ENCODE measurements around the gene CASTOR1.

The CASTOR1 gene

DNA sequence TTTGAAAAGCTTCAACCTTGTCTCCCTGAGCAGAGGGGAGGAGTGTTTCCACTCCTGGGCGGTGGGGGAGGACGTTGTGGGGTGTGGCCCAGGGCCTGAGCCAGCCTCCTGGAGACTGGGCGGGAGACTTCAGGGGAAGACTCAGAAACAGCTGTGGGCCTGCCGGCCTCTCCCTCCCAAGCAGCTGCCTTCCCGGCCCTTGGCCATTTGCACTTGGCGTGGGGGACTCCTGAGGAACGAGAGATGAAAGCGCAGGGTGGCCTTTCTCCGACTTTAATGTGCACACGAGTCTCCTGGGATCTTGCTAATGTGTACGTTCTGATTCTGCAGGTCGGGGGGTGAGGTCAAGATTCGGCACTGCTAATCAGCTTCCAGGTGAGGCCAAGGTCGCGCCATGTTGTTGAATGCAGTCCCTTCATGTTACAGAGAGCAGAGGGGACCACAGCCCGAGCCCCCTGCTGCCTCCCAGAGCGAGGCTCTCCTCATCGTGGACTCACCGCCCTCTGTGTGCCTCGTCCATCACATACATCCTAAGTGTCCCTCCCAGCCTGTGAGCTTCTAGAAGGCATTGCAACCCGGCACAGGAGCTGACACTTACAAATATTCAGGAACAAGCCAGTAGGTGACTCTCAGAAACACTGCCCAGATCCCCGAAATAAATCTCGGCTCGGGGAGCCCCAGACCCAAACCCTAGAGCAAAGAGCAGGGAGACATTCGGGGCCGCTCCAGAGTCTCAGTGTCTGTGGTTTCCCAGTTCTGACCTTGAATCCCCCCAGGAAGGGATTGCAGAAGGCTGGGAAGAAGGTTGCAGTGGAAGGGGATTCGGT lies 50.4 kb downstream of the CASTOR1 start:
- no peak for DNase-seq (ENCODE audit: low read depth)
- no peak overlapping the region for H3K4me3 ChIP-seq (ENCODE audit: low read length)
- no peak for TF ChIP-seq CTCF (conservative IDR thresholded peaks at IDR 0.05; ENCODE audit: low read depth, low read length)

DNA sequence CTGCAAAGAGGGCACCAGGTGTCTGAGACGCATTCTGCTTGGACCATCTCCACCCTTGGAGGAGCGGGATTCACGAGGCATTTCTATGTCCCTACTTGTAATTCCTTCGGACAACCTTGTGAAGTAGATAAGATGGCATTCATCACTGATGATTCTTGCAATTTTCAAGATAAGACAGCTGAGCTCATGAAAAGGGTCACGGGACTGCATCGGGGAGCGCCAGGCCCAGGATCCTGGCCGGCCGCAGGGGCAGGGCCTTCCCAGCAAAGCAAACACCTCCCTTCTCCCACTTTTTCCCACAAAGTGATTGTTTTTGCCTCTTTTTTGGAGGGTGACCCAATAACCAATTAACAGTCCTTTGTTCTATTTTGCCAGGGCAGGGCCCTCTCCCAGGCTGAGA lies 51.2 kb downstream of the CASTOR1 start:
- no peak for DNase-seq (ENCODE audit: low read depth)
- no peak overlapping the region for H3K4me3 ChIP-seq (ENCODE audit: low read length)
- no peak for TF ChIP-seq CTCF (conservative IDR thresholded peaks at IDR 0.05; ENCODE audit: low read depth, low read length)

DNA sequence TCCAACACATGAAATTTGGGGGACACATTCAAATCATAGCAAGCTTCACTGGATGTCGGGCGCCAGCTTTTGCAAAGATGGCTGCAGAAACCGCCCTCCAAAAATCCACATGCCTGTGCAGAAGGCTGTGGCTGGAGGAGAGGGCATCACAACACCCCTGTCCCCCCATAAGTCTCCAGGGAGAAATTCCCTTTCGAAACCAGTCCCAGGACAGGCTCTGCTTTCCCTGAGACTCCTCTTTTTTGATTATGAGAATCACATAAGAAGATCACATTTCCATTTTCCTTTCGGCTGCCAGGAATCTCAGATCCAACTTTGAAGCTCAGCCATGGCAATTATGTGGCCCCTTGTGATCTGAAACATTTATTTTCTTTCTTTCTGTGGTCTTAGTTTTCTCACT lies 52.4 kb downstream of the CASTOR1 start:
- H3K4me3 ChIP-seq (ENCODE audit: low read length): no peak overlapping the region
- no peak for DNase-seq (ENCODE audit: low read depth)
- TF ChIP-seq CTCF (conservative IDR thresholded peaks at IDR 0.05; ENCODE audit: low read depth, low read length): no peak

DNA sequence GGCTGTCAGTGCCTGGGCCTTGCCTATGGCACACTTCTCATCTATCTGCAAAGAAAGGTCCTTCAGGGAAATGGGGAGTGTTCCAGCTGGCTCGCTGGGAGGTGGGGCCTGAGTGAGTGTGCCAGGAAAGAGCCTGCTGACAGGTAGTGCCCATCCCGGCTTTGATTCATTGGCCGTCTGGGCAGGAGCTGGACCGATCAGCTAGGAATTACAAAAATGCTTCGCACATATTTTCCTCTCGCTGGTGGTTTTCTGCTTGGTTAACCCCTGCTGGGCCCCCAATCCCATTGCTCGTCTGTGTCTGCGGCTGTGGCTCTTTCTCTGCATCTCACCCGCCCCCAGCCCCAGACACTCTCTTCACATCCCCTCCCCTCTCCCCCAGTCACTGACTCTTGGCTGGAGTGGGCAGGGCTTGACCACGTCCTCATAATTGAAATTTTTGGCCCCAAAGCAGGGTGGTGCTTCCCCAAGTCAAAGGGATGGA lies 53.6 kb downstream of the CASTOR1 start:
- peak; percentile 96 for DNase-seq (ENCODE audit: low read depth)
- H3K4me3 ChIP-seq (ENCODE audit: low read length): no peak overlapping the region
- TF ChIP-seq CTCF (conservative IDR thresholded peaks at IDR 0.05; ENCODE audit: low read depth, low read length): no peak
